GM18507 (cell line): ENCODE measurements around the gene B4GALNT2.
"Not testable (repeated sequence)": the region's sequence is repeated elsewhere in the genome, so short reads cannot be mapped to it uniquely, and the experiment has no call there.

Experiments
- DNase-seq: peaks from one replicate; pipeline ENCODE4 v3.0.0; 2011; ENCODE audit warnings: low read depth; ENCODE audit not compliant: insufficient read length; ENCODE audit errors: extremely low spot score
- FAIRE-seq: peaks from 2 replicates; lab custom pipeline; 2011; peaks lifted over from hg19 to GRCh38; lab: Jason Lieb, UNC

The B4GALNT2 gene, protein sequence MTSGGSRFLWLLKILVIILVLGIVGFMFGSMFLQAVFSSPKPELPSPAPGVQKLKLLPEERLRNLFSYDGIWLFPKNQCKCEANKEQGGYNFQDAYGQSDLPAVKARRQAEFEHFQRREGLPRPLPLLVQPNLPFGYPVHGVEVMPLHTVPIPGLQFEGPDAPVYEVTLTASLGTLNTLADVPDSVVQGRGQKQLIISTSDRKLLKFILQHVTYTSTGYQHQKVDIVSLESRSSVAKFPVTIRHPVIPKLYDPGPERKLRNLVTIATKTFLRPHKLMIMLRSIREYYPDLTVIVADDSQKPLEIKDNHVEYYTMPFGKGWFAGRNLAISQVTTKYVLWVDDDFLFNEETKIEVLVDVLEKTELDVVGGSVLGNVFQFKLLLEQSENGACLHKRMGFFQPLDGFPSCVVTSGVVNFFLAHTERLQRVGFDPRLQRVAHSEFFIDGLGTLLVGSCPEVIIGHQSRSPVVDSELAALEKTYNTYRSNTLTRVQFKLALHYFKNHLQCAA

DNA sequence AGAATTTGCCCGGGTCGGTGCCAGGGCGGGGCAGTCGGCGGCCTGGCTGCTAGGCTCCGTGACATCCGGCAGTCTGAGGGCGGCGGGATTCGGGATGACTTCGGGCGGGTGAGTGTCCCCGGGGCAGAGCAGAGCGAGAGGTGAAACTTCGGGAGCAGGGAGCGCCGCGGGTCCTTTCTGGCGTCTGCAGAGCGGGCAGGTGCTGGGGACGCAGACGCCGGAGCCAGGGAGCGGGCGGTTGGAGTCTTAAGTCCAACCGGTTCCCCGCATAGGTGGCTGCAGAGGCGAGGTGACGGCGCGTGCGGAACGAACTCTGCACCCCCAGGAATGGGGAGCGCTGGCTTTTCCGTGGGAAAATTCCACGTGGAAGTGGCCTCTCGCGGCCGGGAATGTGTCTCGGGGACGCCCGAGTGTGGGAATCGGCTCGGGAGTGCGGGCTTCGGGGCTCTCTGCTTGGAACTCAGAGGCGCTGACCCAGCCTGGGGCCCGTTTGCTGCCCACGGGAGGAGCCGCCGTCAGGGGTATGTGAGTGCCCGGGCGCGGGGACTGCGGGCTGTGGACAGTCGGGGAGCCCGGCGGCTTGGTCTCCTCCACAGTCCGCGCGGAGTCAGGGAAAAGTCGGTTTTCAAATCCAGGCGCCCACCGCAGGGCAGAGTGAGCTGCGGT is at the start of gene B4GALNT2:
Gene B4GALNT2, plus strand, starts transcription at position 71 of the 666 bp plus-strand sequence. Its CDS starts 24 bp downstream, at position 95.
- FAIRE-seq (no peak), DNase-seq (no peak)

DNA sequence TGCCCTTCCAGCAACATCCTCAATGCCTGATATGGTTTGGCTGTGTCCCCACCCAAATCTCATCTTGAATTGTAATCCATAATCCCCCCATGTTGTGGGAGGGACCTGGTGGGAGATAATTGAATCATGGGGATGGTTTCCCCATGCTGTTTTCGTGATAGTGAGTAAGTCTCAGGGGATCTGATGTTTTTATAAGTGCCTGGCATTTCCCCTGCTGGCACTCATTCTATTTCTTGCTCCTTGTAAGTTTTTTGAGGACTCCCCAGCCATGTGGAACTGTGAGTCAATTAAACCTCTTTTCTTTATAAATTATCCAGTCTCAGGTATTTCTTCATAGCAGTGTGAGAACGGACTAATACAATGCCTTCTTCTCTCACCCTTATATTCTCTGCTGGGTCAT is 47.5 kb upstream of the B4GALNT2 start:
- DNase-seq, FAIRE-seq: not testable (repeated sequence)

DNA sequence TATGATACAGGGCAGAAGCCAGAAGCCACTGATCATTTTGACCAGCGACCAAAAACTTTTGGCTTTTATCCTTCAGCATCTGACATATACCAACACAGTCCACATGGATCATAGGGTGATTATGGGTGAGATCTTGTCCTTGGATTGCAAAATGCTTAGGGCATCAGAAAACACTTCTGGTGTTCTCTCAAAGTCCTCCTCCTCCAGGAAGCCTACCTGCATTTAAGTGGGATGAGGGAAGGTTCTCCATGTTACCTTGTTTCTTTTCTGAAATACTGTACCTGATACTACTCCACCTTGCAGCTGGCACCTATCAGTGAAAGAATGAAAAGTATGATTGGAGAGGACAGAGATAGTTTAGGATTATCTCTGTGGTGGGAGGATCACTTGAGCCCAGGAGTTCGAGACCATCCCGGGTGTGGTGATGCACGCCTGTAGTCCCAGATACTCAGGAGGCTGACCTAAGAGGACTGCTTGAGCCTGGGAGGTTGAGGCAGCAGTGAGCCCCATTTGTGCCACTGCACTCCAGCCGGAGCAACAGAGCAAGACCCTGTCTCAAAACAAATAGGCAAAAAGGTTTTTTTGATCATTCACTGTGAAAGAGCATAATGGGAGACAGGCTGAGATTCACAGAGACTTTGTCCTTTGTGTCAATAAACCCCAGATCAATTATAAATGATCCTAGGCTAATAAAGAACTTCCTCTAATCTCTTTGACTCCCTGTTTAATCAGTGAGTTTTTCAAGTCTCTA is 46.8 kb upstream of the B4GALNT2 start:
- FAIRE-seq (no peak), DNase-seq (no peak)

DNA sequence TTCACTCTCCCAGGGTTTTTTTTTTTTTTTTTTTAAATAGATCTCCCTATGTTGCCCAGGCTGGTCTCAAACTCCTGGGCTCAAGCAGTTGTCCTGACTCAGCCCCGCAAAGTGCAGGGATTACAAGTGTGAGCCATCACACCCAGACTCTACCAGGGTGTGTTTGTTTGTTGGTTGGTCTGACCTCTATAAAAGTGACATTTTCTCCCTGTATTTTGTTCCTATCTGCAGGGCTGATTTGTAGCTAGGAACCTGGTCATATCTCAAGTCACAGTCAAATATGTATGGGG is 46.3 kb upstream of the B4GALNT2 start:
- DNase-seq (no peak), FAIRE-seq (no peak)

DNA sequence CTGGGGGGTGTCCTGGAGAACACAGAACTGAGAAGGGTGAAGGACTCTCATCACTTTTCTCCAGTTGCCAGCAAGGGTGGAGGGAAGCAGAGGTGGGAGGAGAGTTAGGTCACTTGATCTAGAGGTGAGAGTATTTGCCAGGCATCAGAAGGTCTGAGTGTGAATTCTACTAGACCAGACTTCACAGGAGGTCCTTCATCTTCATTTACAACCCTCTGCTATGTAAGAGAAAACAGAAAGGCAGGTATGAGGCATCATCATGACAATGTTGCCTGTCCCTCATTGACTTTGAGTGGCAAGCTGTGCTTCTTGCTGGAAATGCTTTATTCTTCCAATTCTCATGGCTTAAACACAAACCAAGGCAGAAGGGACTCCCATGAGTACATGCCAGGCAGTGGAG is 45.9 kb upstream of the B4GALNT2 start:
- no peak for FAIRE-seq
- no peak for DNase-seq

DNA sequence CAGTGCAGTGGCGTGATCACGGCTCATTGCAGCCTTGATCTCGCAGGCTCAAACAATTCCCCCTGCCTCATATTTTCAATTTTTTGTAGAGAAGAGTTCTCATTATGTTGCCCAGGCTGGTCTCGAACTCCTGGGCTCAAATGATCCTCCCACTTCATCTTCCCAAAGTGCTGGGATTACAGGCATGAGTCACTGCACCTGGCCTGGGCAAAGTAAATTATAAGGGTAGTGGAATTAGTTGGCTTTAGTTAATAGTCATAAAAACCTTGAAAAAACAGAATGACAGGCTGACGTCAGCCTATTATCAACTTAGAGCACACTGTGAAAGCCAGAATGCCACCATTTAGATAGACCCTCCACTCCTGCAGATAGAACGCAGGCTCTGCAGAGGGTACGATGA is 43.5 kb upstream of the B4GALNT2 start:
- DNase-seq: no peak
- FAIRE-seq: no peak

DNA sequence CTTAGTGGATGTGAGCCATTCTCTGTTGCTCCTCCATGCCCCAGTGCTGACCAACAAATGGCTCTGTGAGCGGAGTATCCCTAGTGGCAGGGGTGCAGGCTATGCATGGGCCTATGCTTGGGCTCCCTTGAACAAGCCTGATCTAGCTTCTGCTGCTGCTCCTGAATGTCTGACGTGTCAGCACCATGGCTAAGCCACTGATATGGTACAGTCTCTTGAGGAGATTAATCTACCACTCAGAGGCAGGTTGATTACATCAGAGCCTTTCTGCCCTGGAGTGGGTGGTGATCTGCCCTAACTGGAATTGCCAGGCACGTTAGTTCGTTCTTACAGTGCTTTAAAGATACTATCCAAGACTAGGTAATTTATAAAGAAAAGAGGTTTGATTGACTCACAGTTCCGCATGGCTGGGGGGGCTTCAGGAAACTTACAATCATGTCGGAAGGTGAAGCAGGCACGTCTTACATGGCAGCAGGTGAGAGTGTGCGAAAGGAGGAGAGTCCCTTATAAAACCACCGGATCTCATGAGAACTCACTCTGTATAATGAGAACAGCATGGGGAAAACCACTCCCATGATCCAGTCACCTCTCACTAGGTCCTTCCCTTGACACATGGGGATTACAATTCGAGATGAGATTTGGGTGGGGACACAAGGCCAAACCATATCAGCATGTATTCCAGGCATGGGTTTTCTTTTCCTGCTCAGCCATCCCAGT is 41.5 kb upstream of the B4GALNT2 start:
- FAIRE-seq (no peak), DNase-seq (no peak)

DNA sequence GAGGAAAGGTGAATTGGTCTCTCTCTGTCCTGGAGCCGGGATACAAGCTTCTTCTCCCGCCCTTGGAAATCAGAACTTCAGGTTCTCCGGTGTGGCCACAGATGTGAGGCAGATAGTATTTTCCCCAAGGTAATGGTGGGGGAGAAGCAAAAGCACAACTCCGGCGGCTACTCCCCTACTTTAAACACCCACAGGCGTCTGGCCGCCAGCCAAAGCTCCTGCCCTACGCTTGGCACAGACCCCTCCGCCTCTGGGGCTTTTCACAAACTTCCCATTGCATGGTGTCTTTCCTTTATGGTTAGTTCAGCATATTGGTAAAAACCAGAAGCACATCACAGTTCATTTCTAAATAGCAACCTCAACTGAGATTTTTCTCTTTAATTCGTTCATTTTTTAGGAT is 39.4 kb upstream of the B4GALNT2 start:
- DNase-seq (no peak), FAIRE-seq (no peak)

DNA sequence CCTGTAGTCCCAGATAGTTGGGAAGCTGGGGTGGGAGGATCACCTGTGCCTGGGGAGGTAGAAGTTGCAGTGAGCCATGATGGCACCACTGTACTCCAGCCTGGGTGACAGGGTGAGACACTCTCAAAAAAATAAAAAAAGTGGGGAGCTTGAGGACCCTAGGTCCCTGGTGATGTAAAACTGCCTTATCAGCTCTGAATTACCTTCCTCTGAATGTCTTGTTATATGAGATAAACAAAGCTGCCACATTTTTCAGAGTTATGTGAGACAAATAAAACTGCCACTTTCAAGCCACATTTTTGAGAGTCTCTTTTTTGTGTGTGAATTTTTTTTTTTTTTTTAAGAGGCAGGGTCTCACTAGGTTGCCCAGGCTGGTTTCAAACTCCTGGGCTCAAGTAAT is 32.0 kb upstream of the B4GALNT2 start:
- FAIRE-seq (no peak), DNase-seq (no peak)

DNA sequence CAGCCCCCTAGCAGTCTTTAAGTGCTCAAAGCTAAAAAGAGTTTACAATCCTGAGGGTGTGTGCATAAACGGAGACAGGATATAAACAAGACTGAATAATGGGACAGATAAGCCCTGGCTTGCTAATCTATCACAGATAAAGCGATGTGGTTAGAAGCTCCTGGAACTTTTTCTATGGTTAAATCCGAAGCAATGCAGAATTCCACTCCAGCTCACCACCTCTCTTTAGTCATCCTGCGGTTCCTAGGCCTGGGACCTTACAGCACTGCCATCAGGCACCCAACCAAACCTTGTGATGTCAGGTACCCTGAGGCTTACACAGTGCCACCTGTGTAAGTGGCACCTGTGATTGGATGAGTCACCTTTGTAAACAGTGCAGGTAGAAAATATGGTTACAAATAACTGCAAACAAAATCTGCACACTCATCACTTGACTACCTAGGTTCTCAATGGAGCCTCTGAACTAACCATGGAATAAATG is 31.5 kb upstream of the B4GALNT2 start:
- FAIRE-seq (no peak), DNase-seq (no peak)

DNA sequence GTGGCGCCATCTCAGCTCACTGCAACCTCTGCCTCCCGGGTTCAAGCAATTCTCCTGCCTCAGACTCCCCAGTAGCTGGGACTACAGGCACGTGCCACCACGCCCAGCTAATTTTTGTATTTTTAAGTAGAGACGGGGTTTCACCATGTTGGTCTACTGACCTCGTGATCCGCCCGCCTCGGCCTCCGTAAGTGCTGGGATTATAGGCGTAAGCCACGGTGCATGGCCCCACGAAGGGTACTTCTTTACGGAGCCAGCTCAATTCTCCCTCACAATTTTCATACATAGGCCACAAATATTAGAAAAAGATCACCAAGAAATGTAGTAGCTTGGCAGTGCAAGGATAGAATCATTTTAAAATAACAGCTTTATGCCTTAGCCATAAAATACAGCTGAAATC is 29.2 kb upstream of the B4GALNT2 start:
- not testable (repeated sequence) for FAIRE-seq, DNase-seq

DNA sequence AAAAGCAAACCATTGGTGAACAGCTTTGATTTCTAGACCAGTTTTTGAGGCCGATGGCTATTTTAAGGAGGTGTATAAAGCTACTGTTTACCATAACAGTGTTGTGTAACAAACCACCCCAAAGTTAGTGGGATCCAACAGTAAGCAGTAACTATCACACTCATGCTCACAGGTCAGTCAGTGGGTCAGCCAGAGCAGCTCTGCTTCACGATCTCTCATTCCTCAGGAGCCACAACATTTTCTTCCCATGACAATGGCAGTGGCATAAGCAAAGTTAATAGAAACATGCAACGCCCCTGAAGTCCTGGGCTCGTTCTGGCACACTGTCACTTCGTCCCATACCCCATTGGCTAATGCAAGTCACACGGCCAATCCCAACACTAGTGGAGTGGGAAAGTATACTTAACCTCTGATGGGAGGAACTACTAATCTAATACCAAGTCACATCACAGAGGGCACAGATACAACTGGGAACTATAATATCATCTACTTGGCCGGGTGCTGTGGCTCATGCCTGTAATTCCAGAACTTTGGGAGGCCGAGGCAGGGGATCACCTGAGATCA is 28.0 kb upstream of the B4GALNT2 start:
- DNase-seq: no peak

DNA sequence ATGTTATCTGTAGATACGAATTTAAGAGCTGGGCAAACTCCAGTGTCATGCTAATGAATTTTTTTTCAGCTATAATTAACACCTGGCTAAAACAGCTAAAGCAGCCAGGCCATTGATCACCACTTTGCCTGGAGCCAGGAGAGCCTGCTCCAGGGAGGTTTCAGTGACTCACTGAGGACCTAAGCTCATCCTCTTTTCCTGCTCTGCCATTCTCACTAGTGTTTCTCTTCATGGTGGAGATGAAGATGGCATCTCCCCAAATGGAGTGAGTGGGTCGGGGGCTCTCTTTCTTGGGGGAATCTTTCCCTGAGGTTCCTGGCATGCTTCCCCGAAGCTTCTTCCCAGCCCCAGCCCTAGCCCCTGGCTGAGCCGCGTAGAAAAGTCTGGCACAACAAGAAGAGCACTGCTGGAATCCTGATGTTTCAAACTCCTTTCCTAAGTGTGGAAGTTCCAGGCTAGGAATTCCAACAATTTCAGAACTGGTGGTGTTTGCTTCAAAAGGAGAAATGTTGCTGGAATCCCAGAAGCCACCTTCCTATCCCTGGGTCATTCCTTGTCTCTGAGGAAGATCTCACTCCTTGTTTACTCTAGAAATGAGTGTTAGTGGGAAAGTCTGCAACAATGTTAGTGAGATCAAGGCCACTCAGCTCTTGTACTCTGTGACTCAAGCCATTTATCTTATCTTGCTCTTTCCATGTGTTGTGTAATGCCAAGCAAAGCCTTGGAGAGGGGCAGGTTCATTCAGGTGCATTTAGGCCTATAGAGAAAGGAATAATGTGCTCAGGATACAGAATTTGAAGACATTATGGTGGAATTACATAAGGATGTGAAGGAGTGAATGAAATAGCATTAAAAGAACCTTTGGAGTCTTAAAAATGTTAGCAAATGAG is 26.0 kb upstream of the B4GALNT2 start:
- DNase-seq (no peak), FAIRE-seq (no peak)

More for the DNA sequence above, 28.0 kb upstream of the B4GALNT2 start:
- FAIRE-seq: no peak

DNA sequence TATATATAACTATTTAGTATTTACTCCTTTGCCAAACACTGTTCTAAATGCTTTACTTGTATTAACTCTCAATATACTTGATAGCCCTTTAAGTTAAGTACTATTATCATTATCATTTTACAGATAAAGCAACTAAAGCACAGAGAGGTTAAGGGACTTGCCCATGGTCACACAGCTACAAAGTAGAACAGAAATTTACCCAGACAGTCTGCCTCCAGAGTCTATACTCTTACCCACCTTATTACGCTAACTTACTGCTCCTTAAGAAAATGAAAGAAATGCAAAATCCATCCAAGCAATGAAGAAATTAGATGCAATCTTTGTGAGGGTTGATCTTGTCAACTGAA is 25.4 kb upstream of the B4GALNT2 start:
- DNase-seq (no peak), FAIRE-seq (no peak)

DNA sequence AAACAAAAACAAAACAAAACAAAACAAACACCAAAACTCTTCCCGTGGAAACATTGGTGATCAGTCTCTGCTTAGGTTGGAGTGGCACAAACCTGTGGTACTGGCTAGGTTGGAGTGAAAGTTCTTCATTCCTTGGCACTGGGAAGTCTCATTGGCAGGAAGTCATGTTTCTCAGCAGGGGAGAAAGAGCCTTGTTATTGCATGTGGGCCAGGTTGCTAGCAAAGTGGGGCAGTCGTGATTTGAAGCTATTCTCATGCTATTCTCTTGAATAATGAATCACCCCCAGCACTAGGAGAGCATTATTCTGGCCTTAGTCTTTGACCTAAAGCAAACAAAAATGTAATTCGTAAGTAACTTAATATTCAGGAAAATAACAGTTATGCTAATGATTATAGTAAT is 24.3 kb upstream of the B4GALNT2 start:
- no peak for FAIRE-seq
- no peak for DNase-seq

DNA sequence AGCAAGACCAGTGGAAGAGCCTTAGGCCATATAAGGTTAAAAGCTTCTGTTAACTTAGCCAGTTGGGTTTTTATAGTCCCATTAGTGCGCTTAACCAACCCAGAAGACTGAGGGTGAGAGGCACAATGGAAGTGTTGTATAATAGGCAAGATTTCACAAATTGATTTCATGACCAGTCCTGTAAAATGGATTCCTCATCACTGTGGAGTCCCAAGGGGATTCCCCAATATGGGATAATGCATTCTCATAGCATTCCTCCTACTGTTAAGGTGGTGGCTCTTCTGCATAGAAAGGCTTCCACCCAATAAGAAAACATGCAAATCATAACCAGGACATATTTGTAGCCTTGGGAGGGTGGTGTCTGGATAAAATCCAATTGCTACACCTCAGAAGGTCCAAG is 22.1 kb upstream of the B4GALNT2 start:
- no peak for DNase-seq
- FAIRE-seq: no peak

DNA sequence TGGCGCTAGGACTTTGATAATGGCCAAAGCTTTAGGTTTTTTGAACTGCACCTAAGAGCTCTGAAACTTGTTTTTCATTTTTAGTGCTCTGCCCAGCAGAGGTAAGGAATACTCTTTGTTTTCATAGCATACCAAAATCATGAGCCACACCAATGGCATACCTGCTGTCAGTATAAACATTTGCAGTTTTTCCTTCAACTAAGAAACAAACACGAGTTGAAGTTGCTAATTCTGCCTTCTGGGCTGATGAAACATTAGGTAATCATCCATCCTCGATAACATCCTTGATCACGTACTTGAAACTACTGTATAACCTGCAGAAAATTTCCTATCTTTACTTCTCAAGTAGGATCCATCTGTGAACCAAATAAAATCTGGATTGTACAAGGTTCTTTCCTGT is 20.6 kb upstream of the B4GALNT2 start:
- FAIRE-seq (no peak), DNase-seq (no peak)

DNA sequence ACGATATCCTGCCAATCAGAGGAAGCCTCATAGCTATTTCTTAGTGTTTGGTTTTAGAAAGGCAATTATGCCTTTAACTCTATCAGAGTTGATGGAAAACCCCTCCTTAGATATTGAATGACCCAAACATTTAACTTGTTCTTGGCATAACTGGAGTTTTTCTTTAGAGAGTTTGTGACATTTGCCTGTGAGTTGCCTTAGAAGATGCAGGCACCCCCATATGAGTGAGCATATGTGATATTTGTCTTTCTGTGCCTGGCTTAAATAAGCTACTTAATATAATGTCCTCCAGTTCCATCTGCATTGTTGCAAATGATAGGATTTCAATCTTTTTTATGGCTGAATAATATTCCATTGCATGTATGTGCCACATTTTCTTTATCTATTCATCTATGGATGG is 19.6 kb upstream of the B4GALNT2 start:
- no peak for DNase-seq

DNA sequence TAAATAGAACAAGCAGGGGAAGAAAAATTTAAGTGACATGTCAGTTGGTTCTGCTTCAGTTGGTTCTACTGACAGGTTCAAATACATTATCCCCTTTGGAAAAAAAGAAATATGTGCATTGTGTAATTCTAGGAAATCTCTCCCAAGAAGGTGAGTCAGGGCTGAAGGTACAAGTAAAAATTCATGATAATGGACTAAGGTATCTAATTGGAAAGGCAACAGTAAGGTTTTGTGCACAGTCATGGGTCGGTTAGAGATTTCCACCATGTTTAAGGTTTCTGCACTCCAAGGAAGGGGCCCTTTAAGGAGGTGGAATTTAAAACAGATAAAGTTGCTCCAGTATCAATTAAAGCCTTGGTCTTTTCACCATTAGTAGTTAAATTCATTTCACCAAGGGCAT is 17.9 kb upstream of the B4GALNT2 start:
- DNase-seq (no peak), FAIRE-seq (no peak)

More for the DNA sequence above, 19.6 kb upstream of the B4GALNT2 start:
- FAIRE-seq: no peak
